Mucosa of stomach (tissue), 1 donor: ENCODE results near the gene JAG2.
"Not testable (repeated sequence)": the region's sequence is repeated elsewhere in the genome, so short reads cannot be mapped to it uniquely, and the experiment has no call there.

Source experiments
- H3K27me3 ChIP-seq: one replicate; pipeline ENCODE4 v1.7.0; 2013; ENCODE audit warnings: mild to moderate bottlenecking, low read length; ENCODE audit not compliant: control insufficient read depth, insufficient read depth
- H3K36me3 ChIP-seq: one replicate; pipeline ENCODE4 v1.7.0; 2013; ENCODE audit warnings: low read length; ENCODE audit not compliant: control insufficient read depth, insufficient read depth
- H3K4me1 ChIP-seq: one replicate; pipeline ENCODE4 v1.7.0; 2013; ENCODE audit warnings: mild to moderate bottlenecking, low read length; ENCODE audit not compliant: control insufficient read depth, insufficient read depth
- H3K4me3 ChIP-seq: one replicate; pipeline ENCODE4 v1.7.0; 2013; ENCODE audit warnings: low read length
- H3K9ac ChIP-seq: one replicate; pipeline ENCODE4 v1.7.0; 2013; ENCODE audit warnings: mild to moderate bottlenecking, low read length, moderate library complexity
- H3K9me3 ChIP-seq: one replicate; pipeline ENCODE4 v1.7.0; 2013; ENCODE audit warnings: mild to moderate bottlenecking, low read length, moderate library complexity; ENCODE audit not compliant: control insufficient read depth
- donor health status: Pancreatic carcinoma.

Gene JAG2

GRCh38 chr14:105118646-105119407, 49.7 kb downstream of the JAG2 start:
- Histone ChIP-seq H3K36me3 (no peaks in the 10 kb centered on the region), H3K9ac (no peak overlapping the region), H3K4me1 (peaks cover 12% of the 10 kb centered on the region), H3K27me3 (no peaks in the 10 kb centered on the region), H3K4me3 (no peak overlapping the region), H3K9me3 (no peaks in the 10 kb centered on the region)

DNA sequence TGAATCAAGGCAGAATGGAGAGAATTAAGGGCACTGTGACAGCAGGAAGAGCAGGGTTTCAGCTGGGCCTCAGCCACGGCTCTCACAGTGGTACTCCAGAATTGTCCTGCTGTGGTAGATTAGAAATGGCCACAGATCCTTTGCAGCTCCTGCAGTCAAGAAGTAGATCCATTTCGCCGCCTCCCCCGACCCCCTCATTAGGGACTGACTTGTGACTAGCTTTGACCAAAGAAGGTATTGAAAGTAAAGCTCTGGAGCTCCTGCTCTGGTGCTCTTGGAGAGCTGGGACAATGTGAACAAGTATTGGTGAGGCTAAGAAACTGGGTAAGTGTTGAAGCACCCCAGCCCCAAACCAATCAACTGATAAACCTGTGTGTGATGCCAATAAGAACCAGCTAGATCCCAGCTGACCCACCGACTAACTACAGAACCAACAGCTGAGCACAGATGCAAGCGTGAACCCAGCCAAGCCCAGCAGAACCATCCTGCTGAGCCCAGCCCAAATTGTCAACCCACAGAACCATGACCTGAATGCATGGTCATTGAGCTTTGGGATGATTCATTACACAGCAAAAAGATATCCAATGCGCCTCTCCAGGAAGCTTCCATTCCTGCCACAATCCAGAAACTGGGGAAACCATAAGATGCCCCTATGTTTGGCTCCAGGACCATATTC, 50.7 kb downstream of the JAG2 start:
- no peaks in the 10 kb centered on the region for H3K36me3 ChIP-seq
- H3K27me3 ChIP-seq = no peaks in the 10 kb centered on the region
- peaks cover 12% of the 10 kb centered on the region for H3K4me1 ChIP-seq
- no peaks in the 10 kb centered on the region for H3K9me3 ChIP-seq
- no peak overlapping the region for H3K4me3 ChIP-seq
- no peak overlapping the region for H3K9ac ChIP-seq

DNA sequence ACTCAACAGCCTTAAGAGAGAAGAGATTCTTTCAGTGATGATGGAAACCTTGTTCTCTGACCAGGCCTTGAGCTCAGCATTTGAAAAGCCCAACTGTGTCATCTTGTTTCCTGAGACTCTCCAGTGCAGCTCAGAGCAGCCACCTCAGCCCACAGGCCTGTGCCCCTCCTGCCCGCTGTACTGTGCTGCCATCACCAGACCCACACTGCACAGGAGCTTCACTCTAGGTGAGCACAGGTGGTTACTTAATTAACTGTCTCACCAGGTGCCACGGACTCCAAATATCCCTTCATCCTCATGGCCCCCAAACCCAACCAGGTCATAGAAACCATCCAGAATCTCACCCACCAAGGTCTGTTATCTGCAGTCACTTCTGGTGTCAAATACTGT, 51.3 kb downstream of the JAG2 start:
- Histone ChIP-seq H3K27me3 (no peaks in the 10 kb centered on the region), H3K4me1 (peaks cover 12% of the 10 kb centered on the region), H3K9ac (no peak overlapping the region), H3K36me3 (no peaks in the 10 kb centered on the region), H3K4me3 (no peak overlapping the region), H3K9me3 (no peaks in the 10 kb centered on the region)

GRCh38 chr14:105116451-105117256, 51.9 kb downstream of the JAG2 start:
- no peaks in the 10 kb centered on the region for H3K36me3 ChIP-seq
- H3K27me3 ChIP-seq = no peaks in the 10 kb centered on the region
- H3K4me3 ChIP-seq = no peak overlapping the region
- H3K4me1 ChIP-seq = peaks cover 12% of the 10 kb centered on the region
- H3K9me3 ChIP-seq = no peaks in the 10 kb centered on the region
- no peak overlapping the region for H3K9ac ChIP-seq

DNA sequence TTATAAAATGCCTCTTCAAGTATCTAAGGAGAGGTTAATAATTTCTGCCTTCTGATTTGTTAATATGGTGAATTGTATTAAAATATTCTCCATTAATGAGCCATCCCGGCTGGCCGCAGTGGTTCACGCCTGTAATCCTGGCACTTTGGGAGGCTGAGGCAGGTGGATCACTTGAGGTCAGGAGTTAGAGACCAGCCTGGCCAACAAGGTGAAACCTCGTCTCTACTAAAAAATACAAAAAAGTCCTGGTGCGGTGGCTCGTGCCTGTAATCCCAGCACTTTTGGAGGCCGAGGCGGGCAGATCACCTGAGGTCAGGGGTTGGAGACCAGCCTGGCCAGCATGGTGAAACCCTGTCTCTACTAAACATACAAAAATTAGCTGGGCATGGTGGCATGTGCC, 59.3 kb downstream of the JAG2 start:
- not testable (repeated sequence) for H3K9me3 ChIP-seq, H3K9ac ChIP-seq, H3K27me3 ChIP-seq, H3K36me3 ChIP-seq, H3K4me1 ChIP-seq, H3K4me3 ChIP-seq

GRCh38 chr14:105108516-105108864, 60.1 kb downstream of the JAG2 start:
- Histone ChIP-seq H3K4me1 (no peaks in the 10 kb centered on the region), H3K4me3 (no peak overlapping the region), H3K9ac (no peak overlapping the region), H3K36me3 (no peaks in the 10 kb centered on the region), H3K9me3 (no peaks in the 10 kb centered on the region), H3K27me3 (no peaks in the 10 kb centered on the region)

DNA sequence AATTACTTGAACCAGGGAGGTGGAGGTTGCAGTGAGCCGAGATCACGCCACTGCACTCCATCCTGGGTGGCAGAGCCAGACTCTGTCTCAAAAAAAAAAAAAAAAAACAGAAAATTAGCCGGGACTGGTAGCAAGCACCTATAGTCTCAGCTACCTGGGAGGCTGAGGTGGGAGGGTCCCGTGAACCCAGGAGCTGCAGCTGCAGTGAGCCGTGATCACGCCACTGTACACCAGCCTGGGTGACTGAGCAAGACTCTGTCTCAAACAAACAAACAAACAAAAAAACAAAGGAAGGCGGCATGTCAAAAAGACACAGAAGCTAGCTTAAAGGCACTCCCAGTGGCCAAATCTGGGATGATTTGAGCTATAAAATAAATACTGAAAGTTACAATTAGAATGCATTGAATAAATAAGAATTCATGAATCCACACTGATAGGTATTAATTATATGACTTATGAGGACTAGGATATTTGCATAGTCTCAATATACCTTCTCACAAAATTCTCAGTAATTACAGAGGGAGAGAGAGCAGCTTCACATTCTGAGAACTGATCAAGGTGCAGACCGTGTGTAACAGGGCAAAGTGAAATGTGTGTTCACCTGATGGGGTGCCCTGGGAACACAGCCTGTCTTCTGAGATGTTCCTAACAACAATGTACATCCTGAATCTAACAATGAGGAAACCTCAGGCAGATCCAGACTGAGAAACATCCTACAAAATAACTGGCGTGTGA, 60.6 kb downstream of the JAG2 start:
- Histone ChIP-seq H3K27me3 (no peaks in the 10 kb centered on the region), H3K4me1 (no peaks in the 10 kb centered on the region), H3K9ac (no peak overlapping the region), H3K4me3 (no peak overlapping the region), H3K9me3 (no peaks in the 10 kb centered on the region), H3K36me3 (no peaks in the 10 kb centered on the region)

GRCh38 chr14:105107351-105107750, 61.2 kb downstream of the JAG2 start:
- Histone ChIP-seq H3K9me3 (no peaks in the 10 kb centered on the region), H3K27me3 (peaks cover under 1% of the 10 kb centered on the region), H3K4me1 (no peaks in the 10 kb centered on the region), H3K36me3 (no peaks in the 10 kb centered on the region), H3K9ac (no peak overlapping the region), H3K4me3 (no peak overlapping the region)

DNA sequence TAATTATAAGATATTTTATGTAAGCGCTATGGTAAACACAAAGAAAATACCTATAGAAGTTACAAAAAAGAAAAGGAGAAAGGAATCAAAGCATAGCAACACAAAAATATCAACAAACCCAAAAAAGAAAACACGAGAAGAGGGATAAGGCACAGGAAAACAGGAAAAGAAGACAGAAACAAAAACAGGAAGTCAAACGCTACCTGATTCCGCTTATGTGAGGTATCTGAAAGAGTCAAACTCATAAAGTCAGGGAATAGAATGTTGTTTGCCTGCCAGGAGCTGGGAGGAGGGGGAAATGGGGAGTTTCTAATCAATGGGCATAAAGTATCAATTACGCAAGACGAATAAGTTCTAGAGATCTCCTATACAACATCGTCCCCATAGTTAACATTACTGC, 63.4 kb downstream of the JAG2 start:
- Histone ChIP-seq H3K9me3 (no peaks in the 10 kb centered on the region), H3K36me3 (no peaks in the 10 kb centered on the region), H3K9ac (no peak overlapping the region), H3K4me3 (no peak overlapping the region), H3K27me3 (peaks cover 3% of the 10 kb centered on the region), H3K4me1 (no peaks in the 10 kb centered on the region)

- Histone ChIP-seq H3K9ac (no peak overlapping the region), H3K4me3 (no peak overlapping the region), H3K9me3 (no peaks in the 10 kb centered on the region), H3K36me3 (no peaks in the 10 kb centered on the region), H3K4me1 (no peaks in the 10 kb centered on the region), H3K27me3 (peaks cover 3% of the 10 kb centered on the region)
These were observed 65.7 kb downstream of the JAG2 start for GRCh38 chr14:105102893-105103292.

DNA sequence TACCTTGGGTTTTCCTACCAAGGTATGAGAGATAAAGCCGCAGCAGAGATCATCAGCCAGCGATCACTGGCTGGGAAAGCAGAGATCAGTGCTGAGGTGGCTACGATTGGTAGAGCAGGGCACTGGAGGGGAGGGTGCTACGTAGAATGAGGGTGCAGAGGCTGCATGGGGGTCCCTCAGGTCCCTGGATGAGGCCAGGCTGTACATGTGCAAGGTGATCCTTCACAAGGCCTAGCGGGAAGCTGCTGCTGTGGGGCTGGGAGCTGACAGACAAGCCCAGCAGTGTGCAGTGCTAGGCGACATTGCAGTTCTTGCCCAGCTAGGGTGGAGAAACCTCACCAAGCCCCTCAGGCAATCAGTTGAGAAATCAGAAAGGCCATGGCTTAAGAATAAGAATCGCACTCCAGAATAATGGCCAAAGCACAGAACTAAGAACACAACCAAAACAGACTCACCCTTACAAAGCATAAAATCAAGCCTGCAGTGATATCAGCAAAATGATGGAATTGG, 66.2 kb downstream of the JAG2 start:
- H3K4me3 ChIP-seq = no peak overlapping the region
- H3K9ac ChIP-seq = no peak overlapping the region
- H3K27me3 ChIP-seq = peaks cover 3% of the 10 kb centered on the region
- no peaks in the 10 kb centered on the region for H3K4me1 ChIP-seq
- H3K9me3 ChIP-seq = no peaks in the 10 kb centered on the region
- no peaks in the 10 kb centered on the region for H3K36me3 ChIP-seq
